Glomerular endothelial cell (primary cell): ENCODE data around the gene GPC6. TPM values are rescaled to one million over a fixed set of nuclear protein-coding genes. Genes with fewer than 3 reads are reported as not detected.

Experiments
- DNase-seq: peaks from one replicate; pipeline ENCODE4 v3.0.0-alpha.2; 2011; ENCODE audit warnings: low read depth, low spot score; ENCODE audit errors: extremely low read depth
- total RNA-seq: library from RNA; depleted of rRNA; stranded (reverse); fragments of >200 nt; gene quantifications from 2 replicates; pipeline ENCODE4 v1.2.3, GENCODE V29; 2015

Gene GPC6
- total RNA-seq, 1 donor from 2014 or later, result 11.0 TPM

DNA sequence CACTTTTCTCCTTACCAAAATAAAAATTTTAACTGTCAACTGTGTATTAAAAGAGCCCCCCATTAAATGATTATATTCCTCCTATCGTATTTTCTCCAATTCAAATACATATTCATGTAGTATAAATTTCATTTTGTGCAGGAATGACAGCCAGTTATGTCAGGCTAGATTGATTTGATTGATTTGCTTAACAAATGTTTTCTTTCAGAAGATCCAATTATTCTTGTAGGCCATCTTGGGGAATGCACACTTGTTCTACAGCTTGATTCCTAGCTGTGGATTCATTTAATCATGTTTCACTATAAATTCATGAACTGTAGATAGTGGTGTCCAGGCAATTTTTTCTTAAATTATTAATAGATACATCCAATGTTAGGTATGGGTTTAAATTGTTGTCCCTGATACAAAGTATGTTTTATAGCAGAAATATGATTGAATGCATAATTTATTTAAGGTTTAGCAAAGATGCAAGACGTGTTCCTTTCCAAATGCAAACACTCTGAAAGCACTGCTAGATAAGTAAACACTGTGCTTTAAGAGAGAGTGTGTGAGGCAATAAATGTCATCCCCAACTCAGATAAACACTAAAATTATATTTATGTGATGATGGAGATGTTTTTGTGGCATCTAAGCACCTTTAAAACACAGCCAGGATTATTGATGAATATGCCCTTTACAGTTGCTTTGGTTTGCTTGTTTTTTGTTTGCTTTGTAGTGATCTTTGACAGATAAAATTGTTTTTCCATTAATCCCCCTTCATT lies 721.7 kb downstream of the GPC6 start:
- no peak for DNase-seq

DNA sequence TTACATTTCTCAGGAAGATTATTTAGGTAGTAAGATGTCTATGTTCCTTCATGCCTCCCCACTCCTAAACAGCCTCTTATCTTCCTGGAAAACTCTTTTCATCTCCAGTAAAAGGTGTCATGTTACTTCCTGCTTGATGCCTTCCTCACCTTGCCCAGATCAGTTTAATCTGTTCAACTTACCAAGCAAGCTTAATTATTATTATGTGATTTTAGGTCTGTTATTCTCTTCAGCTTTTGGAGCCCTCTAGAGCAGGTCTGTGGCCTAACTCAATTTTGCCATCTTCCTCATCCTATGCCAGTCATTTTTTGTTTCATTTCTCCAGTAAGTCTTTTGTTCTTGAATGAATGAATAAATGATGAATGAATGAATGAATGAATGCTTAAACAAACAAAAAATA lies 724.5 kb downstream of the GPC6 start:
- no peak for DNase-seq

DNA sequence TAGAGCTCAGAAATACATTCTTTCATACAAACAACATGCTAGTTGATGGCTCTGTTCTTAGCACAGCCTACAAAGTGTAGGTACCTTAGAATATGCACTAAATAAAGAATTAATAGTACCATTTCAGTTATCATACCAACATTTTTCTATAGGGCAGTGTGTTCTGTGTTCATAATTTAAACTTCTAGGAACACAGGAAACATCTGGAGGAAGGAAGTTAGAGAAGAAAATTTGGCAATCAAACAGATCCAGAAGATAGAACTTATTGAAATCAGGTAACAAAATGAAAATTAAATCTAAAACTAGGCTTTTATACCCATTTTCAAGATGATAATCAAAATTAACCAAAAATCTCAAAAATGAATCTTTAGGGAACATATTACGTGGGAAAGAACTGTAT lies 725.3 kb downstream of the GPC6 start:
- no peak for DNase-seq

DNA sequence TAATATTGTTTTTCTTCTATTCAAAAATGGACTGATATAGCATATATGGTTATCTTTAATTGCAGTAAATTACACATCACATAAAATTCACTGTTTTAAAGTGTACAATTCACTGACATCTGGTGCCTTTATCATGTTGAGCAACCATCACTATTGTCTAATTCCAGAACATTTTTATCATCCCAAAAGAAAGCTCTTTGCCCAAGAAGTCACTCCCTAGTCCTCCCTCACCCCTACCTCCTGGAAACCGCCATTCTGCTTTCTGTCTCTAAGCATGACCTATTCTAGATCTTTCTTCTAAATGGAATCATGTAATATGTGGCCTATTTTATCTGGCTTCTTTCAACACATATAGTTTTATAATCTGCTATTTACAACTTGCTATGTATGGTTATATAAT lies 727.2 kb downstream of the GPC6 start:
- DNase-seq, result no peak

DNA sequence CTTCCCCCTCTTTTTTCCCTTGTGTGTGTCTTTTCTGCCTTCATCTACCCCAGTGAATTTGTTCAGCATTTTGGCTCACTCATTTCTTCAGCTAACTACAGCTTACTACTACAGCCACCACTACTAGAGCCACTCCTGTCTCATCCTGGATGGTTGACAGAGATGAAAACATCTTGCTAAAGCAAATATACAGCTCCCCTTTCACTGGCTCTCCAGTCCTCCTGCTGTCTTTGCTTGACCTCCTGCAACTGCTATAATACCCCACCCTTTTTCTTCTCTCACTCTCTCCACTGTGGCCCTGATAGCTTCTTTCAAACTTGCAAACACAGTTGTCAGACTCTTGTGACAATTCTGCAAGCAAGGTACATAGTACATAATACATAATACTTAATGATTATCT lies 729.3 kb downstream of the GPC6 start:
- DNase-seq, result no peak

DNA sequence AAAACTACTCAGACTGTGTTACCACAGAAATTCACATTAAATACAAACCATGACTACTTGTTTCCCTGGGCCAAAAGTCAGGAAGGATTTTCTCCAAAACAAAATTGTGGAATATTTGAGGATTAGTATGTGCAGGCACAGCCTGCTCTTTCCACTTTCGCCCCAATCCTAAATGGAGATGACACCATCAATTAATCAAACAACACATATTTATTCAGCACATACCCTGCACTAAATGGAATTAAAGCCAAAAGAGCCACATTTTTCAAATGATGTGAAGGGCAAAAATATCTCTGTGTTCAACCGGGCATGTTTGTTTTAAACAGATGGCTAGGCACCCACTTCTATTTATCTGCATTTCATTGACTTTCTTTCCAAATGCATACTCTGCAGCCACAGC lies 729.8 kb downstream of the GPC6 start:
- DNase-seq, result no peak

DNA sequence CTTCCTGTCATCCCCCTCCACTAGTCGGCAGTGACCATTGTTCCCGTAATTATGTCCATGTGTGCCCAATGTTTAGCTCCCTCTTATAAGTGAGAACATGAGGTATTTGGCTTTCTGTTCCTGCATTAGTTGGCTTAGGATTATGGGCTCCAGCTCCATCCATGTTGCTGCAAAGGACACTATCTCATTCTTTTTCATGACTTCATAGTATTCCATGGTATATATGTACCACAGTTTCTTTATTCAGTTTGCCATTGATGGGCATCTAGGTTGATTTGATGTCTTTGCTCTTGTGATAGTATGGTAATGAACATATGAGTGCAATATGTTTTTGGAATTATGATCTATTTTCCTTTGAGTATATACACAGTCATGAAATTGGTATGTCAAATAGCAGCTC lies 730.8 kb downstream of the GPC6 start:
- no peak for DNase-seq

DNA sequence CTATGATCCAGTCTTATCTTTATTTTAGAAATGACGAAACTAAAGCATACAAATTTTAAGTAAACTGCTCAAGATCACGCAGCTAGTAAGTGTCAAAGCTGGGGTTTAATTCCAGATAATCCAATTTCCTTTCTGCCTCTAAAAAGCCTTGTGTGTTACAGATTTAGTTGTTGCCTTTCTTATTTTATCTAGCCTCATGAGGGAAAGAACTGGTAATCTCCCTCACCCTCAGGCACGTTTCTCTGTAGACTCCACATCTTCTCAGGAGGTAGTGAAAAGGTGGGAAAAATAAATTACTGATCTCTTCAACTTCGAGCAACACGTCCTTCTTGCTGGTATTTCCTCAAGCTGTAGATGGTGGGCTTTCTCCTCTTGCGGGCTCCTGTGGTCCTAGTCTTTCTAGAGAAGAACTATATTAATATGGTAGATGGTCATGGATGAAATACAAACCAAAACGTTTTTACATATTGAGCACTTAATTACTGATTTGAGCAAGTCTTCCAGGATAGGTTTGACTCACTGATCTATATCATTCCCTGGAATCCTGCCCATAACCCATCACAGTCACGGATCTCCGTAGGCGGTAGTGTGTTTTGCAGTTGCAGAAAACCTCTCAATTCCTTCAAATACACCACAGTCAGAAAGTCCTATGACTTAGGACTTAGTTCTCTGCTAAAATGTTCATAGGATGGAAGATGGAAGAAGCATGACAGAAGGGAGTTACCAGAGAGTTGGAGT lies 733.4 kb downstream of the GPC6 start:
- no peak for DNase-seq

DNA sequence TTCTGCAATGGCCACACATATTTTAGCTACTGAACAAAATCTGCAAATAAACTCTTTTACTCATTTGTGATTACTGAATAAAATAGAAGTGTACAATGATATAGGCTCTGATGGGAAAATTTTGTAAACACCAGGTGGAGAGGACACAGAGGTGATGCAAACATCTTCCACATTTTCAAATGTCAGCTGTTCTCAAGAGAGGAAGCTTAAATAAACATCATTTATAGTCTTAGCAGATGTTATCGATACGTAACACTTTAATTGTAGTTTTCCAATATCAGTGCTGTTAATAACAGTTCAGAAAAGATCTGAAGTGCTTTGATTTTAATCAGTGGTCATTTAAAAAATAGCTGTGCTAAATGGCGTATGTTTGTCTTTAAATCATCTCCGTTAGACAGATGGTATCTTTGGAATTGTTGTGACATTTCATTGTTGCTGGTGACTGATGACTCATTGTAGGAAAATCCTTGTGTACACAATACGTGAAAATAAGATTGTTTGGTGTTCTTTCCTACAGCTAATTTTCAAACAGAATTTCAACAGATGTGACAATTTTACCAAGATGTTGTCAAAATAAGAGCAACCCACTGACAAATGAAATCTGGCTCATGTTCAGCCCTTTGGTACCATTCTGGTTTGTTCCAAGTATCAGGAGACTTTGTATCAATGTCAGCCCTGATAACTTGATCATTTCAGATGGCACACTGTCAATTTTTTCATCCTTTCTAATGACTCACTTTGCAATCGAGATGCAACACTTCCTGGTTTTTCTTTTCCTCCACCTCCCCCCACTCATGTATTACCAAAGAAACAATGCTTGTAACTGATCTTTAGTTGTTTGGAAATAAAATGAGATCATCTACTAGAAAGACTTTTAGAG lies 736.9 kb downstream of the GPC6 start:
- DNase-seq, result no peak

DNA sequence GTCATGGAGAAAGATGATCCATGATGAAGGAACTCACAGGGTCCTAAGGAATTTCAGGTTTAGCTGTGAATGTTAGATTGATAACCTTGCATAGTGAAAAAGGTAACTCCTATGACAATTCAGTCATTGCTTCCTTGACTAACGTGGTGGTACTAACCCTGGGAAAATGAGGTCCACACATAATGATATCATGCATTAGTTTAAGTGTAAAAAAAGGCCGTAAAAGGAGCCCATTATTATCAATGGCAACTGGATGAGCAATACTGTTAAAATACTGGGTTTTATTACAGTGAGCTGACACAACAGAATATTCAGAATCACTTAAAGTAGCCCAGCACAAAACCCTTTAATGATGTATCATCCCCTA lies 737.5 kb downstream of the GPC6 start:
- DNase-seq, result no peak

DNA sequence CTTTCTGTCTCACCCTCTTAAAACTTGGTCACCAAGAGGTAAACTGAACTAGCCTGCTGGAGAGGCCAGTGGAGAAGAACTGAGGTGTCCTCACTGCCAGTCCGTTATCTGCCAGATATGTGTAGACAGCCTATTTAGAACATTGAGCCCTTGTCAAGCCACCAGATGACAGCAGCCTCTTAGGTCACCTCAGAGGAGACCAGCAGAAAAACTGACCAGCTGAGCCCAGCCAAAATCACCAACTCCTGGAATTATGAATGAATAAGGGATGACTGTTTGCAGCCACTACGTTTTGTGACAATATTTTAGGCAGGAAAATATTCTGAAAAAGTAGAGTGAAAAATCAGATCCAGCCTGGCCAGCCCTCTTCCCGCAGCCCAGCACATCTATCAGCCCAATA lies 739.0 kb downstream of the GPC6 start:
- DNase-seq, result no peak

DNA sequence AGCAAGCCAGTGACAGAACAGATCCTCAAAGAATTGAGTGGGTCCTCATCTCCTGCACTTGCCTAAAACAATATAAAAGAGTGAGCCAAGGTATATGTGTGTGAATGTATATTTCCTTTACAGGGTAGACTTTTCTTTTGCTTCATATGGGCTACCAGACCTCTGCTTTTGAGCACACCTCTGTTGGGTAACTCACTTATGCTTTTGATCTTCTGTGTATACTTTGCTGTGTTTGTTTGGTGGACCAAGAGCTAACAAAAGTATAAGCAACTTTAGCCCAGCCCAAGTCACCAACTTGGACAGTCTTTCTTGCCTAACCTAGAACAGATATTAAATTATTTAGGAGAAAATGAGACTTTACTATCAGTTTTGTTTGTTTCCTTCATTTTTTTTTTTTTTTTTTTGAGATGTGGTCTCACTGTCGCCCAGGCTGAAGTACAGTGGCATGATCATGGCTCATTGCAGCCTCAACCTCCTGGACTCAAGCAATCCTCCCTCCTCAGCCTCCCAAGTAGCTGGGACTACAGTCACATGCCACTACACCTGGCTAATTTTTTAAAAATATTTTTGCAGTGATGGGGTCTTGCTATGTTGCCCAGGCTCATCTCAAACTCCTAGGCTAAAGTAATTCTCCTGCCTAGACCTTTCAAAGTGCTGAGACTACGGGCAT lies 739.8 kb downstream of the GPC6 start:
- DNase-seq, result no peak

DNA sequence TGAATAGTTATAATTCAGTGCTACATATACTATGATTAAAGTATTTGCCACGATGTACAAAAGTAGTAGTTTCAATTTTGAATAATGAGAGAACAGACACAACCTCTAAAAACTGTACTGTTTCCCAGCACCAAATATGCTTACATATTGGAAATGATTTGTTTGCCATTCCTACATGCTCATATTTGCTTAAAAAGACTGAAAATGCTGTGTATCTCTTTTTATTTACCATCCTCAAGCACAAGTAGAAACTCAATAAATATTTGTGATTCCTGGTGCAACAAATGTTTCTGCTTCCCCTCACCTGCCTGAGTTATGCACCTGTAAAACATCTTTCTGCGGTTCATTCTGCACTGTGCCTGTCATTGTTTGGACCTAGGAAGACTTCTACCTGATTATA lies 740.7 kb downstream of the GPC6 start:
- no peak for DNase-seq

DNA sequence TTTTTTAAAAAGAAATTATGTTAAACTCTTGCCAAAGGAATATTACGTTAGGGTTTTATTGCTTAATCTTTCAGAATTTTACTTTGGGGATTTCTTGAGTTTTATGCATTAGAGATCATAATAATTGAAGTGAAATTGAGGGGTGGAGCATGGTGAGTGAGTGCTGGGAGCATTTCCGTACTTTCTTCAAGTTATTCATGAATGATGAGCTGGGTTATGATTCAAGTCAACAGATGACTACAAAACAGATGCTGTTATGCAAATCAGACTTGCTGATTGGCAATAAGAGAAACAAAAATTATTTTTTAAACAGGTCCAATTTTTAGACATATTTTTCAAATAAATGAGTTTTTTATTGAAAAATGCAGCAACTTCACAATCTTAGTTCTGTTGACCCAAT lies 748.6 kb downstream of the GPC6 start:
- DNase-seq, result no peak

DNA sequence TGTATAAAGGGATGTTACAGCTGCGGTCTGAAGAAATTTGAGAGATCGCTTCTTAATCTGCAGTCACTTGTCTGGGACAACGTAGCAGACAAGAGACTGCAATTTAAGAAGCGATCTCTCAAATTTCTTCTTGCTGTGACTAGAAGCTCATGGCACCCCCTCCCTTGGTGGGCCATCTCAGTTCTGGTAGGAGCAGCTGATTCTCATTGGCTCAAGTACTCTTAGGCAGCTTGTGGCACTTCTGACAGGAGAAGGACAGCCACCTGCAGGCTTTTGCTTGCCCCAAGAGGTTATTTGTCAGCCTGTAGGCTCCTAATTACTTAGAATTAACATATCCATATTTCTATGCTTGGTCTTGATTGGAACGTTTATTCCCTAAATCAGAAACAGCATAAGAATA lies 749.9 kb downstream of the GPC6 start:
- DNase-seq, result no peak

DNA sequence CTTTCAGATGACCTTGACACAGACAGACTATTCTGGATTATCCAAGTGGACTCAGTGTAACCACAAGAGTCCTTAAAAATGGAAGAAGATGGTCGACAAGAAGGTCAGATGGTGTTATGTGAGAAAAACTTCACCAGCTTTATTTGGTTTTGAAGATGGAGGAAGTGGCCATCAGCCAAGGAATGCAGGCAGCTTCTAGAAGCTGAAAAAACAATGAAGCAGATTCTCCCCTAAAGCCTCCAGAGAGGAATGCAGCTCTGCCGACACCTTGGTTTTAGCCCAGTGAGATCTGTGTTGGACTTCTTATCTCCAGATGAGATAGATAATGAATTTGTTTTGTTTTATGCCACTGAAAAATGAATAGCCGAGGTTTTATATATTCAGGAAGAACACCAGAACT lies 751.4 kb downstream of the GPC6 start:
- DNase-seq, result no peak

DNA sequence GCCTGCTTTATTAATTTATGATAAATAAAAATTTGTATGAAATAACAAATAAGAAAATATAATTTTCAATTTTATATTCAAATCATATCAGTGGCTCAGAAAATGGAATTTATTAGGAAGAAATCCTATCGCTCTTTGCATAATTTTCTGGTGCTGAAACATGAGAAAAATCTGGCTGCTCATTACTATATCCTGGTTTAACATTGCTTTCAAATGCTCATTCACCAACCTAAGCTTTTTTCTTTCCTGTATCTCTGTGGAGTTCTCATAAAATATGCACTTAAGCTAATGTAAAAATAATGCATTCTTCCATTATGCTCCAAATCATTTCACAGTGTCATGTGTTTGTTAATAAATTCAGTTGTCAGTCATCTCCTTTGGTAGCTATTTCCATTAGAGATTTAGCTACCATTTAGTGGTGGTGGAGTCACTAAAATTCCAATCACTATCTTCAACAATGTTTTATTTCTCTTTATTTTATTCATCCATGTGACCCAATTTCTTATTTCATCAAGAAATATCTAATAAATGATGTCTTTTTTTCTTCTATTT lies 754.9 kb downstream of the GPC6 start:
- DNase-seq, result no peak

DNA sequence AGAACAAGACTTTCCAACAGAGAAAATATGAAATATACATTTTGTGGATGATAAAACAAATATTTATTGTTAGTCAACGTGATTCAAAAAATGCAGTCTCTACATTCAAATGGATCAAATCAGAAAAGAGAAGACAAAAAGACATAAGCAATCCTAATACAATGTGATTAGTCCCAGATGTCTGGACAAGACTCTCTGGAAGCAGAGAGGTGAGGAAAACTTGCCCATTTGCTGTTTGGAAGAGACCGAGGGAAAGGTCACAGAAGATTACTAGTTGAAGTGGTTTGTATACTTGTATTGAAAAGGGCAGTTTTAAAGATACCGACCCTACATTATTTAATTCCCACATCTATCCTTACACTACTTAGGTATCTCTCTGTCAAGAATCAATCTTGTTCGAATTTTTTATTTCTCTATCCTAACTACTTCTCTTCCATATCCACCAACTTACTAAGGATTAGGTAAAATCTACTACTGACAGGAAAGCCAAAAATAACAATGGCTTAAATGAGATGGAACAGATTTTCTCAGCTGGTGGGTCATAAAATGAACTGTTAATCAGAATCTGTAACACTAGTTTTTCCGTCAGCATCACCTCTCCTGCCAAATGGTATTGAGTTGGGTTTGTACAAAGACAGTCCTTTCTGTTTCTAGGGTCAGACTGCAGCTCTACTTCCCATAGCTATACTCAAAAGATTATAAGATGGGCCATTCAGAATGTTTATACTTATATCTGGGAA lies 755.7 kb downstream of the GPC6 start:
- DNase-seq, result no peak

DNA sequence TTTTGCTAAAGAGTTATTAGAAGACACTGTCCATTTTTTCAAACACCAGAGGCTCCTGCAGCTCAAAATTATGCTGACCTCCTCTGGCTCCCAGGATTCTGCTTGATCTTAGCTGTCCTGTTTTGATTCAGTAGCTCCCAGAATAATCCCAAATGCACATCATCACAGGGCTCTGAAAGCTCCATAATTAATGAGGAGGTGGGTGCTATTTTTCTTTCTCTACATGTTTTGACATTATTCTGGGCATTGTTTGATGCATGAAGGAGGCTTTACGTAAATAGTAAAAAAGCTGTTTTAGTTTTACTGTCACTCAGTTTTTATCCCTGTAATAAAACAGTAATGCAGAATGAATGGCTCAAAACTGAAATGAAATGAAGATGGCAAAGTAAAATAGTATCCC lies 757.4 kb downstream of the GPC6 start:
- DNase-seq, result no peak

DNA sequence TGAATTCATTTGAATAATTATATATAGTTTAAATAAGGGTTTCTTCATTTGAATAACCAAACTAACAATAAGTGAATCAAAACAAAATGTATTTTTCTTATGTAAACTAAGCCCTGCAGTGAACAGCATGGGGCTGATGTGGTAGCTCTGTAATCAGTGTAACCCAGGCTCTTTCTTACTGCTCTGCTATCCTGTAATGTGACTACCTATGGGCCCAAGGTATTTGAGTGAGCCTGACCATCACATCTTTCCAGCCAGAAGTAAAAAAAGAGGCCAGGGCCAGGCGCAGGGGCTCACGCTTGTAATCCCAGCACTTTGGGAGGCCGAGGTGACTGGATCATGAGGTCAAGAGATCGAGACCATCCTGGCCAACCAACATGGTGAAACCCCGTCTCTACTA lies 758.3 kb downstream of the GPC6 start:
- no peak for DNase-seq
